GM18498 (cell line): ENCODE measurements around the gene SAP30L.

Experiments used
- ATAC-seq: cut with Tn5 transposase; IDR thresholded peaks from one replicate; pipeline ENCODE4 v1.9.1; 2021; ENCODE audit warnings: mild to moderate bottlenecking, moderate library complexity; ENCODE audit not compliant: unreplicated experiment

The SAP30L gene

DNA sequence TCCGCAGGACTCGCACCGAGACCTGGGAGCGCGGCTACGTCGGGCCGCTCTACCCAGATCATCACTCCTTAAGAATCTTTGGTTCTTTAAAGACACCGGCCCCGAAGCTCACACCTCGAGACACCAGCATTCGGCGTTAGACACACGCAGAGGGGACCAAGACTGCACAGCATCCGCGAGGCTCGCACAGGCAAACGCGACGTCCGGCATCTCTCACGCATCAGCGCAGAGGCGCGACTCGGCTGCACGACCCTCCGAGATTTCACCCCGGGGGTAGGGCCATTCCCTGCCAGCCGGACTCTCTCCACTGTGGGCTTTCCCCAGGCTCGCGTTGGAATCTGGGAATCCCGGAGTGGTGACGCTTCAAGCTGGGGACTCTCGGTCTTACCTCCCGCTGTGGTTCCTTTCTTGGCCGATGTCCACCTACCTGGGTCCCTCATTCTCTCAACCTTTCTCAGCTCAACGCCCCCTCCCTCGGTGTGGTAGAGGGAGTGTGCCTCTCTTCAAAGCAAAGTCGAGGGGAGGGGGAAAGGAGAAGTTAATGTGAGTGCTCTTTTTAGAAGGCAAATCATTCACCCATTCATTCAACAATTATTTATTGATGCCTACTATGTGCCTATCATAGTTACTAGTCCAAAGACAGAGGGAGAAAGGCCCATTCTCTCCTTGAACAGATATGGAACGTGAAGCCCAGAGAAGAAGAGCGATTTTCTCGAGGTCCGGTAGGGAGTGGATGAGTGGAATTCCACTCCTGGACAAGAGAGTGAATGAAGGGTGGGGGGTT lies 33.6 kb downstream of the SAP30L start:
- ATAC-seq: no peak

DNA sequence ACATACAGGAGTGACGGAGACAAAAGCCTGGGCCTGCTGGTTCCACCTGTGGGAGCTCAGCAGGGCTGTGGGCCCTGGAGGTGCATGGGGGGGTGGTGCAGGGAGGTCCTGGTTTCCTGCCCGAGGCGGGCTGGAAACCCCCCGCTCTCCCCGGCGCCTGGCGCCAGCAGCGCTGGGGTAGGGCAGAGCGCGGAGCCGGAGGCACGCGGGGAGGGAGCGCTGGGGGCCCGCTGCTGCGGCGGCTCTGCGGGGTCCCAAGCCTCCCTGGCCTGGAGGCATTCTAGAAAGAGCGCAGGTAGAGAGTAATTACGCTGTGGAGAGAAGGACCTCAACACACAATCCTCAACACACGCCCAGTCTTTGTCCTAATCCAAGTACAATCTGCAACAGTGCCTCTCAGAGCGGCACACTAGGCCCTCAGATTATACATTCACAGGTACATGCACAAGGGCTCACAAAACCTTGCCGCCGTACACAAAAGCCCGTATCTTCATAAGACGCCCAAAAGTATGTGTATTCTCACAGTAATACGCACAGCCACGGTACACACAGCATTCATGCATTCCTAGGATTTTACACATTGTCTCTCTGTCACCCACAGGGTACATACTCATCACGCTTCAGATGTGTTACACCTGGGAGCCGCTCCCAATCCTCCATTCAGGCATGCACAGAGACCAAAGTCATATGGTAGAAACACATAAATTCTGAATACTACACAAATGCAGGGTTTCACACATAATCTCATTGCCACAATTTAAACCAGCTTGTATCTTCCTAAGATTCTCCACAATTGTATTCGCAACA lies 34.4 kb downstream of the SAP30L start:
- ATAC-seq: no peak

DNA sequence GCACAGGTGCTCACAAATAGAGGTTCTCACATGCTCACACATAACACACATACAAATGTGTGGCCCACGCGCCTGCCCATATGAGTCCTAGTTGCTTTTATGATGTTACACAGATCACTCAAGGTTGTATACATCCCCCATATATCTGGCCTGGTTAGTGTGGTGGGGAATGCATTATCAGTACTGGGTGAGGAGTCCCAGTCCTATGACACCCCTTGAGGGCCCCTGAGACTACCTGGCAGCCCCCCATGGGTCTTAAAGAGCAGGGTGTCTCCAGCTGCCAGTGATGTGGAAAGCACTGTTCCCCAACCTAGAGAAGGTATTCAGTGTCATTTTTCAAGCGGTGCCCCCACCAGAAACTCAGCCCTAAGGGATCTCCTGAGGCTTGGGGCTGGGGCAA lies 35.0 kb downstream of the SAP30L start:
- ATAC-seq: no peak

DNA sequence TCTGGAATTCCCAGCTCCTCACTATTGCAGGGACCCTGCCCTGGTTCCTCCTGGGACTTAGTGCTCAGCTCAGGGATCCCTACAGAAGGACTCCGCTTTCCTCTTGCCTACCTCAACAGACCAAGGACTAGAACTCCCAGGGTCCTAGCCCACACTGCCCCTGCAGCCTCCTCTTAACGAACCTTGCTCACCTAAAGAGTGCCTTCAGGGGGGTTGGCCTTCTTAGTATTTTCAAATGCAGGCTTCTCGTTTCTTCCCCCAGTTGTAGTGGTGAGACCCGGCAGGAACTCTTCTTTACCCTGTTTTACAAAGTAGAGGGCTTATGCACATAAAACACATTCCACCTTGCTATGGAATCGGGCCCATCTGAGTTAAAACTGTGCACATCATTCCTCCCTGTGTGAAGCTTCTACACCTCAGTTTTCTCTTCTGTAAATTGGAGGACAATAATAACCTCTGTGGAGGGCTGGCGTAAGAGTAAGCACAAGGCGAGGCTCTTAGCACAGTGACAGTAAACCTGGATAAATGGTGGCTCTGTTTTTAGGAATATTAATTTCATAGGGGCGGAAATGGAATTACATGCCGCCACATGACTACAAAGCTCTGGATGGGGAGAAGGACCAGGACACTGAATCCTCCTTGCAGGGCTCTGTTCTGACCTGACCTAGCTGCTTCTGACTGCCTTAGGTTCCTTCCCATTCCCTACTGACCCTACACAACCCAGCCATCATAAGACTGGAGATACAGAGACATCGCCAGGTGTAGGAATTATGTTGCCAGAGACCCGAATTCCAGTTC lies 36.0 kb downstream of the SAP30L start:
- no peak for ATAC-seq

DNA sequence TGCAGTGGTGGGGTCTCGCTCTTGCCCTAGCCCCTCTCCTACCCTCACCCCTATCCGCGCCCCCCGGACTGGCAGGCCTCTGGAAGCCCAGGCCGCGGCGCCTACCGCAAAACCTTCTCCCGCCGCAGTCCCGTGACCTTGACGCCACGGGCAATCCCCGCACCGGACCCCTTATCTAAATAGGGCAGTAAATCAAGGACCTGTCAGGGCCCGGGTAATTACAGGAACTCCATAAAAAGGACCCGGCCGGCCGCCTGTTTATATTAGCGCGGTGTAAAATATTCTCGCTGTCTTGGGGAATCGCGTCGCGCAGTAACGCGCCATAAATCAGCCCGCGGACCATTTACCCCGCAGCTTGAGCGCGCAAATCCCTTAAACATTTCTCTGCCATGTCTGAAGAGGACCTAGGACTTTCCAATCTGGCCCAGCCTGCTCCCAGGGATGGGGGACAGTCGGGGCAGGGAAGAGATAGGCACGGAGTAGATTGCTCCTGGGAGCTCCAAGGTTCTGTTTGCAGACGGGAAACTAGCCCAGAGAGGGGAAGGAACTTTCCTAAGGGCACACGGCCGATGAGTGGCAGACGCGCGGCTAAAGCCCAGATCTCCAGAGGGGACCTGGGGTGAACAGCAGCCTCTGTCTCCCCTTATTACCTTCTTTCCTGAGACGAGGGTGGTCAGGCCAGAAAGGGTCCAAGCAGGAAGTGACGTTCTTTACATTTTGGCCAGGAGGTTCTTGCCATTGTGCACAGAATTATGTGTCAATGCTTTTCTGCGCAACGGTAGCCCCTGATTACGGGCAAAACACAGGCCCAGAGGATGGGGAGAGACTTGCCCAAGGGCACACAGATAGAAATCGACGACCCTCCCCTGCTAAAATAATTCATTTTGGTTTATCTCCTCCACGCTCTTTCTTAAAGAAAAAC lies 37.0 kb downstream of the SAP30L start:
- no peak for ATAC-seq

DNA sequence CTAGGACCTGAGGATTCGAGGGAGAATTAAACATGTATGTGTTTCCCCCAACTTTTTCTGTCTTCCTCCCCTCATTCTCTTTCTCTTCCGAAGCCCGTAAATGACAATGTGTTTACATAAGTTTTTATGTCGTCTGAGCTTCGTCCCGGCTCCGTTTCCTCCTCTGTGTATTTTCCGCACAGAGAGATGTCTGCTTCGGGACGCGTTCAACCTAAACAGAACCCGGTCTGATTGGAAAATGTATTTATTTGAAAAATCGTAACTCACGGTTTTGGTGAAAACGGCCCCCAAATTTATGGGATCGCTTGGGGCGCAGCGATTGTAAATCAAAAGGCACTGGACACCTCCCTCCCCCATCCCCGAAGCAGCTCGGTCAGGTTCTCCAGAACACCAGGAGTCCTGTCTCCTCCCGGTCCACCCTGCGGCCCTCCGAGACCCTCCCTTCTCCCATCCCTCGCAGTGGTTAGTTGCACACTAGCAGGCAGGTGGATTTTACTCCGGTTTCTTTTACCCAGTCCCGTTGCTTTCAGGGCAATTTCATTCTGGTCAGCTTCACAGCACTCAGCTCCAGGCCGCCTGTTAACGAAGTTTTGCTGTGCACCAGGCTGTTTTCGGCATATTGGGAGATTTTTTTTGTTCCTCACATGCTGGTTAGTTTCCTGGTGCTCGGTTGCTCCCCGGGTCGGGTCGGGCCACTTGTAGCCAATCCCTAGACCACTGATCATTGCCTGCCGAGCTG lies 38.0 kb downstream of the SAP30L start:
- ATAC-seq: no peak

DNA sequence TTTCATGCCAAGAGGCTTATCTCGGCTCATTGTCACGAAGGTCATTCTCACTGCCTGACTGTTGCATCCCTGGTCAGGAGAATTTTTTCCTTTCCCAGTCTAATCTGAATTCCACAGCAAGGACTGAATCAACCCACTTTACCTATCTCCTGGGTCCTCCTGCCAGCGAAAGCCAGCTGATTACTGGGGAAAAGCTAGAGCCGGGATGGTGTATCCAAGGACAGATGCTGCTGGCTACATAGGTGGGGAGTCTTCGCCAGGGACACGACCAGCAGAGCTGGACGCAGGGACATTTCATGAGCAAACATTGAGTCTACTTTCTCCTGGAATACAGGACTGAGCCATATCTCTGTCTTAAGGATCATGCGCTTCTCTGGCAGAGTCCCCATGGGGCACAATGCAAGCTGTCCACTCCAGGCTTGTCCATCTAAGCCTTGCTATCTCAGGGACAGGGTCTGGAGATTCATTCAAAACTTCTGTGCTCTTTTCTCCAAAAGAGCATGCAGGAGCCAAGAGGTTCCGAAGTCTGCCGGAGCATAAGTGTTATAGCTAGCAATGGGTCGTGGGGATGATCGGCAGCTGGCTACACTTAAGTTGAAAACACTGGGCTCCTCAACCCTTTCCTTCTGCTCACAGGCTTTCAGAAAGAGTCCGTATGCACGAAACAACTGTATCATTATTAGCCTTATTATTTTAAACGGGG lies 38.7 kb downstream of the SAP30L start:
- ATAC-seq: no peak

DNA sequence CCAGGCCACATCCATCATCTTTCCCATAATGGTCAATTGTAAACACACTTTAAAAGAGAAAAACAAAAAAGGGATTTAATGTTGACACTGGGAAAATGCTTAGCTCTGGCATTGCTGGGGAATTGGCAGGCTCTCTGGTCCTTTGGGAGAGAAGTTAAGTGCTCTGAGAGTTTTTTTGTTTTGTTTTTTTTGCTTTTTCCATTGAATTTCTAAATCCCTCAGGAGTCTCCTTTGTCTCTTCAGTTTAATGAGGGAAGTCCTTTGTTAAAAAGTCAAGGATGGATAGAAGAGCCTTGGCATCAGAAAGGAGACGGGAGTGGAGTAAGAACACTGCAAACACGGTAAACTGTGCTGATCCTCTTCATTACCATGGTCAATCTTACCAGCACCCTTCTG lies 39.3 kb downstream of the SAP30L start:
- ATAC-seq: no peak

DNA sequence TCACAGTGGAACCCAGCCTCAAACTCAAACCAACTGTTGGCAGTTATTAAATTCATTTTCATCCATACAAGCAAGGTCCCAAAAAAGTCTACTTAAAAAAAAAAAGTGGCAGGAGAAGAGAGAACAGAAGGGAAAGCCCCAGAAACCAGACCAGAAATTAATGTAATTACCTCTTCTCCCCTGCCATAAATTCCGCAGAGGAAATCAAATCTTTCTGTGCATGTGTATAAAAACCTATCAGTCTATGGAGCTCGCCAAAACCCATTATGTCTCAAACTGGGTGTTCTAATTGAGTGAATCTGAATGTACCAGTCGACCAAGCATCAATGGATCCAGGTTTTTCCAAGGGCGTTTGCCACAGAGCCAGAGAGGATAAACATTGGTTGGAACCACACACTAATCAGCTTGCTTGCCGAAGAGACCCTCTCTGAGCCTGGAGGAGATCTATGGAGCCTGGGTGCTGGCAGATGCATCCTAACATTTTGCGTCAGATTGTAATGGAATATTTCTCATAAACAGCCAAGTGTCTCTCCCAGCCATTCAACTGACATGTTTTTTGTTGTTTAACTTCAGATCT lies 40.1 kb downstream of the SAP30L start:
- ATAC-seq: no peak

DNA sequence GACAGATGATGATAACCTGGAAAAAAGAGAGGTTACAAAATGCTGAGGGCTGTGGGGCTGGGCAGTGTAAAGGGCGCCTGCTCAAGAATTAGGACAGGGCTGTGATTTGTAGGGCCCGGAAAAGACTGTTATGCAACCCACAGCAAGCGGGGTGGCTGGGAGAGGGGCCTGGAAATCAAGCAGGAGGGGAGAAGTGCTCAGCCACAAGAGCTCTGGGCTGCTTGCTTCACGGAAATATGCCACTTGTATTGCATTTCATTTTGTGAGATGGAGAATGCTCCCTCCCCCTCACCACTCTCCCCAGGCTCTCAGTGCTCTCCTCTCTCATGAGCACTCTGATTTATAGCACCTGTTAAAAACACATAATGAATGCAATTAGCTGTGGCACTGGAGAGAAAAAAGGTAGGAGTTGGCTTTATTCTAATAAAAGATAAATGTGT lies 40.6 kb downstream of the SAP30L start:
- ATAC-seq: no peak

DNA sequence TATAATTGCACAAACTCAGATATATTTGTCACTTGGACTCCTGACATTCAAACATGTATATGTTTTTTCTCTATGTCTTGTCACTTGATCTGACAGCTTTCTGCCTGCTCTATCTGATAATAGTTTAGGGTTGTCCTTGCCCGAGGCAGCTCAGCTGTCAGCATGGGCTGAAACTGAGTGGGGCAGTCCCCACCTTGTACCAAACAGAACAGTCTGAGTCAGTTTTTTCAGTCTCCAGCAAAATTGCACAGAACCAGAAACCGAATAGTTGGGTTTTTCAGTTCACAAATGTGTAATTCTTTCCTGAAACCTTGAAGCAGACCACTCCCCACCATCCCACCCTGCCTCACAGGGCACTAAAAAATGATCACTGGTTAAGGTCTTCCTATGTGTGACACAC lies 41.7 kb downstream of the SAP30L start:
- peak; percentile 98 for ATAC-seq

- no peak for ATAC-seq
These were observed 46.1 kb downstream of the SAP30L start for GRCh38 chr5:154491941-154492340.

GRCh38 chr5:154493274-154493673 lies 47.5 kb downstream of the SAP30L start:
- ATAC-seq: no peak

GRCh38 chr5:154494036-154494435 lies 48.2 kb downstream of the SAP30L start:
- ATAC-seq: no peak

DNA sequence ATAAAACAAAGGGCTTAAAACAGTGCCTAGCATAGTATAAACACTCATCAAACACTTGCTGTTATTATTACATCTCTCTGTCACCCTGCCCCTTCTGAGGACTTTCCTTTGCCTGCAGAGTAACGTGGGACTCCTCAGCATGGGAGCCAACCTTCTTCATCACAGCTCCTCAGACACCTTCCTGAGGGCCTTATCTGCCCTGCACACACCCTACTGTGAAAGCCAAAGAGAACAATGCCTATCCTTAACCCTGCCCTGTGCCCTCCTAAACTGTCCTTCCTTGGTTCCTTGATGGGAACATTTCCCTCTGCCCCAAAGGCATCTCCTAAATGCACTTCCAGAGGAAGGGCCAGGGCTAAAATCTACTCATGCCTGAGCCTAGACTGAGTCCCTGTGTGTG lies 52.8 kb downstream of the SAP30L start:
- no peak for ATAC-seq

GRCh38 chr5:154498994-154499393 lies 53.2 kb downstream of the SAP30L start:
- ATAC-seq: no peak

DNA sequence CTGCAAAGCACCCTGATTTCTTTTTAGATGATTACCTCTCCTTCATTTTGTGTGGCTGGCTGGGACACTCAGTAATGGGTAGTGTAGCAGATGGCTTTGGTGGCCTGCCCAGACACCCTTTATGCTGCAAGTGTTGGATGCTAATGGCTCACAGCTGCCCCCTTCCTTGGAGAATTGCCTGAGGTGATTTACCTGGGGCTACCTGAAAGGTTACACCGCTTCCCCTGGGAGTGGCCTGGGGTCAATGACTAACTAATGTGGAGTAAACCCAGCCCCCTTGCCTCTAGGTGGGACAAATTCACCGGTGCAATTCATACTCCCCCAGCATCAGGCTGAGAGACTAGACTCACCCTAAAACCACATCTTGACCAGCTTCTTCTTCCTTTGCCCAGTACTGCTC lies 55.8 kb downstream of the SAP30L start:
- no peak for ATAC-seq

DNA sequence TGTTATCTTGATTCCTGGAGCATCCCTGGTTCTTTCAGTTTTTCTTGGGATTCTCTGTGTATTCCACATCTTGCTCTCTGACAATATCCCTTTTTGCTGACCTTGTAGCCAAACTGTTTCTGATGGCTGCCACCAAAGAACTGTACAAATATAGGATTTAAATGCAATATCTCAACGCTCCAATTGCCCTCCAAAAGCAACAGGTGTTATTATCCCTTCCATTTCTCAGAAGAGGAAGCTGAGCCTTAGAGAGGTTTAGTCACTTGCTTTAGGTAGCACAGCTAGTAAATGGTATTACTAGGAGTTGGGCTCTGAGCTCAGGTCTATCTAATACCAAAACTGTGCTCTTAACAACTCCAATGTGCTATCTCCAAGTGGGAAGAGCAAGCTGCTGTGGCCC lies 56.4 kb downstream of the SAP30L start:
- ATAC-seq: no peak

DNA sequence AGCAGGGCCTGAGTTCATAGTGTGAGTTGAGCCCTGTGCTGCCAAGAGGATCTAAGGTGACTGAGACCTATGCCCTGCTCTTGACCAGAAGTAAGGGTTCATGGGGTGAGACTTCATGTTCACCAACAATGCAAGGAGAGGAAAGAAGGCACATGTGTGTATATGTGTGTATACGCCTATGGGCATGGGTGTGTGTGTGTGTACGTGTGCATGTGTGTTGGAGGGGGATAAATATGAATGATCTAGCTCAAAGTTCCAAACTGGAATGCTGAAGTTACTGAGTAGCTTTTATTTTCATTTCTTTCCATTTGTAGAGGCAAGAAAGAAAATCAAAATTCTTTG lies 57.9 kb downstream of the SAP30L start:
- no peak for ATAC-seq
